HEK293 (cell line): Measurements from ENCODE around the gene PPP2R3A.
A peak's percentile ranks its signal among the peaks of the same experiment; 100 is the strongest.

Source experiments
- GFI1B ChIP-seq: fragments of 450-650 bp; formaldehyde crosslinking; IDR thresholded peaks from 2 replicates; pipeline ENCODE4 v1.5.1; 2016; ENCODE audit warnings: missing biosample characterization, missing genetic modification characterization
- GLI2 ChIP-seq: fragments of 450-650 bp; formaldehyde crosslinking; IDR thresholded peaks from 2 replicates; pipeline ENCODE4; 2017; ENCODE audit warnings: missing biosample characterization, missing genetic modification characterization, low read depth, borderline replicate concordance
- ZBTB17 ChIP-seq: fragments of 450-650 bp; formaldehyde crosslinking; IDR thresholded peaks from 2 replicates; pipeline ENCODE4 v1.5.1; 2016; ENCODE audit warnings: missing biosample characterization, missing genetic modification characterization
- ZBTB48 ChIP-seq: fragments of 450-650 bp; formaldehyde crosslinking; IDR thresholded peaks from 2 replicates; pipeline ENCODE4 v1.5.1; 2016; ENCODE audit warnings: missing biosample characterization, missing genetic modification characterization
- ZEB2 ChIP-seq: fragments of 450-650 bp; formaldehyde crosslinking; IDR thresholded peaks from 2 replicates; pipeline ENCODE4 v1.5.1; 2016; ENCODE audit warnings: missing biosample characterization, missing genetic modification characterization
- ZNF121 ChIP-seq: fragments of 450-650 bp; formaldehyde crosslinking; IDR thresholded peaks from 2 replicates; pipeline ENCODE4 v1.5.1; 2016; ENCODE audit warnings: missing biosample characterization, missing genetic modification characterization
- ZNF157 ChIP-seq: fragments of 450-650 bp; formaldehyde crosslinking; IDR thresholded peaks from 2 replicates; pipeline ENCODE4 v1.5.1; 2016; ENCODE audit warnings: missing biosample characterization, missing genetic modification characterization
- ZNF16 ChIP-seq: fragments of 450-650 bp; formaldehyde crosslinking; IDR thresholded peaks from 2 replicates; pipeline ENCODE4 v1.5.1; 2016; ENCODE audit warnings: low read depth, missing biosample characterization, missing genetic modification characterization
- ZNF23 ChIP-seq: fragments of 450-650 bp; formaldehyde crosslinking; IDR thresholded peaks from 2 replicates; pipeline ENCODE4 v1.5.1; 2016; ENCODE audit warnings: missing biosample characterization, missing genetic modification characterization, borderline replicate concordance
- ZNF350 ChIP-seq: fragments of 450-650 bp; formaldehyde crosslinking; IDR thresholded peaks from 2 replicates; pipeline ENCODE4 v1.5.0; 2017; ENCODE audit warnings: missing biosample characterization, mild to moderate bottlenecking, missing genetic modification characterization
- ZNF404 ChIP-seq: fragments of 450-650 bp; formaldehyde crosslinking; IDR thresholded peaks from 2 replicates; pipeline ENCODE4 v1.5.1; 2017; ENCODE audit warnings: missing biosample characterization, missing genetic modification characterization
- ZNF426 ChIP-seq: fragments of 450-650 bp; formaldehyde crosslinking; IDR thresholded peaks from 2 replicates; pipeline ENCODE4 v1.5.1; 2017; ENCODE audit warnings: missing biosample characterization, missing genetic modification characterization, mild to moderate bottlenecking, inconsistent platforms, moderate library complexity
- ZNF530 ChIP-seq: fragments of 450-650 bp; formaldehyde crosslinking; IDR thresholded peaks from 2 replicates; pipeline ENCODE4 v1.5.1; 2016; ENCODE audit warnings: low read depth, missing biosample characterization, missing genetic modification characterization
- ZNF544 ChIP-seq: fragments of 450-650 bp; formaldehyde crosslinking; IDR thresholded peaks from 2 replicates; pipeline ENCODE4 v1.5.0; 2017; ENCODE audit warnings: missing biosample characterization, missing genetic modification characterization
- ZNF843 ChIP-seq: fragments of 450-650 bp; formaldehyde crosslinking; IDR thresholded peaks from 2 replicates; pipeline ENCODE4 v1.5.1; 2016; ENCODE audit warnings: missing biosample characterization, missing genetic modification characterization
- TF ChIP-seq, protein P1 (sequence below): fragments of 450-650 bp; formaldehyde crosslinking; IDR thresholded peaks from 2 replicates; pipeline ENCODE4 v1.5.1; 2017; ENCODE audit warnings: missing biosample characterization, missing genetic modification characterization
- TF ChIP-seq, protein P2 (sequence below): IDR thresholded peaks from 2 replicates; pipeline ENCODE4 v1.6.1; 2011; ENCODE audit warnings: mild to moderate bottlenecking, low read depth, low read length, borderline replicate concordance
- TF ChIP-seq, protein P3 (sequence below): fragments of 450-650 bp; formaldehyde crosslinking; IDR thresholded peaks from 2 replicates; pipeline ENCODE4 v1.5.1; 2016; ENCODE audit warnings: missing biosample characterization, missing genetic modification characterization
- TF ChIP-seq, protein P4 (sequence below): fragments of 450-650 bp; formaldehyde crosslinking; IDR thresholded peaks from 2 replicates; pipeline ENCODE4 v1.5.1; 2016; ENCODE audit warnings: missing biosample characterization, missing genetic modification characterization
- TF ChIP-seq, protein P5 (sequence below): fragments of 450-650 bp; formaldehyde crosslinking; IDR thresholded peaks from 2 replicates; pipeline ENCODE4 v1.5.1; 2016; ENCODE audit warnings: missing biosample characterization, missing genetic modification characterization
- TF ChIP-seq, protein P6 (sequence below): fragments of 450-650 bp; formaldehyde crosslinking; IDR thresholded peaks from 2 replicates; pipeline ENCODE4 v1.5.1; 2016; ENCODE audit warnings: missing biosample characterization, missing genetic modification characterization
- TF ChIP-seq, protein P7 (sequence below): fragments of 450-650 bp; formaldehyde crosslinking; IDR thresholded peaks from 2 replicates; pipeline ENCODE4 v1.5.1; 2016; ENCODE audit warnings: missing biosample characterization, missing genetic modification characterization

PPP2R3A gene

DNA sequence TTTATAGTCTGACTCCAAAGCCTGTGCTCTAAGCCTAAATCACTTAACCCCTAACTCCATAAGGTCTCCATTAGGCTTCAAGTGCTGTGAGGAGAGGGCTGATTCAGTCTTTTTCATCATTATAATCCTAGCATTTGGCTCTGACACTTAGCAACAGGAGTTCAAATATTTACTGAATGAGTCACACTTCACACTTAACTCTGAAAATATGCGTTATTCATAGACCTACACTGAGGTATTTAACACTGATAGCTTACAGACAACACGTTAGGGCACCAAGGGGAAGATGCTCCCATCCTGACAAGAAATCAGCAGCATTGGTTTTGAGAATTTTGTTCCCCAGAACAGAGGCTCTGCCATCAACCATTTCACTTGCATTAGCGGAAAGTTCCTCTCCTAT lies 177.1 kb downstream of the PPP2R3A start (continued):
- TF ChIP-seq ZBTB17 (tag by site-specific recombination) (peak; percentile 48; the same call in 1 of the 2 replicates), ZNF23 (no peak), ZNF16 (tag by site-specific recombination) (no peak), ZBTB48 (tag by site-specific recombination) (no peak), ZNF350 (tag by site-specific recombination) (no peak), ZNF843 (tag by site-specific recombination) (no peak), ZNF157 (tag by site-specific recombination) (no peak), ZNF530 (tag by site-specific recombination) (no peak), ZNF544 (tag by site-specific recombination) (no peak), ZEB2 (tag by site-specific recombination) (peak; percentile 66), GLI2 (no peak), ZNF404 (tag by site-specific recombination) (no peak), ZNF121 (tag by site-specific recombination) (no peak), GFI1B (no peak), ZNF426 (tag by site-specific recombination) (no peak)
- TF ChIP-seq, protein P1, sequence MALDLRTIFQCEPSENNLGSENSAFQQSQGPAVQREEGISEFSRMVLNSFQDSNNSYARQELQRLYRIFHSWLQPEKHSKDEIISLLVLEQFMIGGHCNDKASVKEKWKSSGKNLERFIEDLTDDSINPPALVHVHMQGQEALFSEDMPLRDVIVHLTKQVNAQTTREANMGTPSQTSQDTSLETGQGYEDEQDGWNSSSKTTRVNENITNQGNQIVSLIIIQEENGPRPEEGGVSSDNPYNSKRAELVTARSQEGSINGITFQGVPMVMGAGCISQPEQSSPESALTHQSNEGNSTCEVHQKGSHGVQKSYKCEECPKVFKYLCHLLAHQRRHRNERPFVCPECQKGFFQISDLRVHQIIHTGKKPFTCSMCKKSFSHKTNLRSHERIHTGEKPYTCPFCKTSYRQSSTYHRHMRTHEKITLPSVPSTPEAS (tag by site-specific recombination) = no peak
- TF ChIP-seq, protein P2, sequence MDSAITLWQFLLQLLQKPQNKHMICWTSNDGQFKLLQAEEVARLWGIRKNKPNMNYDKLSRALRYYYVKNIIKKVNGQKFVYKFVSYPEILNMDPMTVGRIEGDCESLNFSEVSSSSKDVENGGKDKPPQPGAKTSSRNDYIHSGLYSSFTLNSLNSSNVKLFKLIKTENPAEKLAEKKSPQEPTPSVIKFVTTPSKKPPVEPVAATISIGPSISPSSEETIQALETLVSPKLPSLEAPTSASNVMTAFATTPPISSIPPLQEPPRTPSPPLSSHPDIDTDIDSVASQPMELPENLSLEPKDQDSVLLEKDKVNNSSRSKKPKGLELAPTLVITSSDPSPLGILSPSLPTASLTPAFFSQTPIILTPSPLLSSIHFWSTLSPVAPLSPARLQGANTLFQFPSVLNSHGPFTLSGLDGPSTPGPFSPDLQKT = no peak
- TF ChIP-seq, protein P3, sequence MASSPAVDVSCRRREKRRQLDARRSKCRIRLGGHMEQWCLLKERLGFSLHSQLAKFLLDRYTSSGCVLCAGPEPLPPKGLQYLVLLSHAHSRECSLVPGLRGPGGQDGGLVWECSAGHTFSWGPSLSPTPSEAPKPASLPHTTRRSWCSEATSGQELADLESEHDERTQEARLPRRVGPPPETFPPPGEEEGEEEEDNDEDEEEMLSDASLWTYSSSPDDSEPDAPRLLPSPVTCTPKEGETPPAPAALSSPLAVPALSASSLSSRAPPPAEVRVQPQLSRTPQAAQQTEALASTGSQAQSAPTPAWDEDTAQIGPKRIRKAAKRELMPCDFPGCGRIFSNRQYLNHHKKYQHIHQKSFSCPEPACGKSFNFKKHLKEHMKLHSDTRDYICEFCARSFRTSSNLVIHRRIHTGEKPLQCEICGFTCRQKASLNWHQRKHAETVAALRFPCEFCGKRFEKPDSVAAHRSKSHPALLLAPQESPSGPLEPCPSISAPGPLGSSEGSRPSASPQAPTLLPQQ (tag by site-specific recombination) = no peak
- TF ChIP-seq, protein P4, sequence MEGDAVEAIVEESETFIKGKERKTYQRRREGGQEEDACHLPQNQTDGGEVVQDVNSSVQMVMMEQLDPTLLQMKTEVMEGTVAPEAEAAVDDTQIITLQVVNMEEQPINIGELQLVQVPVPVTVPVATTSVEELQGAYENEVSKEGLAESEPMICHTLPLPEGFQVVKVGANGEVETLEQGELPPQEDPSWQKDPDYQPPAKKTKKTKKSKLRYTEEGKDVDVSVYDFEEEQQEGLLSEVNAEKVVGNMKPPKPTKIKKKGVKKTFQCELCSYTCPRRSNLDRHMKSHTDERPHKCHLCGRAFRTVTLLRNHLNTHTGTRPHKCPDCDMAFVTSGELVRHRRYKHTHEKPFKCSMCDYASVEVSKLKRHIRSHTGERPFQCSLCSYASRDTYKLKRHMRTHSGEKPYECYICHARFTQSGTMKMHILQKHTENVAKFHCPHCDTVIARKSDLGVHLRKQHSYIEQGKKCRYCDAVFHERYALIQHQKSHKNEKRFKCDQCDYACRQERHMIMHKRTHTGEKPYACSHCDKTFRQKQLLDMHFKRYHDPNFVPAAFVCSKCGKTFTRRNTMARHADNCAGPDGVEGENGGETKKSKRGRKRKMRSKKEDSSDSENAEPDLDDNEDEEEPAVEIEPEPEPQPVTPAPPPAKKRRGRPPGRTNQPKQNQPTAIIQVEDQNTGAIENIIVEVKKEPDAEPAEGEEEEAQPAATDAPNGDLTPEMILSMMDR (tag by site-specific recombination) = no peak
- TF ChIP-seq, protein P5, sequence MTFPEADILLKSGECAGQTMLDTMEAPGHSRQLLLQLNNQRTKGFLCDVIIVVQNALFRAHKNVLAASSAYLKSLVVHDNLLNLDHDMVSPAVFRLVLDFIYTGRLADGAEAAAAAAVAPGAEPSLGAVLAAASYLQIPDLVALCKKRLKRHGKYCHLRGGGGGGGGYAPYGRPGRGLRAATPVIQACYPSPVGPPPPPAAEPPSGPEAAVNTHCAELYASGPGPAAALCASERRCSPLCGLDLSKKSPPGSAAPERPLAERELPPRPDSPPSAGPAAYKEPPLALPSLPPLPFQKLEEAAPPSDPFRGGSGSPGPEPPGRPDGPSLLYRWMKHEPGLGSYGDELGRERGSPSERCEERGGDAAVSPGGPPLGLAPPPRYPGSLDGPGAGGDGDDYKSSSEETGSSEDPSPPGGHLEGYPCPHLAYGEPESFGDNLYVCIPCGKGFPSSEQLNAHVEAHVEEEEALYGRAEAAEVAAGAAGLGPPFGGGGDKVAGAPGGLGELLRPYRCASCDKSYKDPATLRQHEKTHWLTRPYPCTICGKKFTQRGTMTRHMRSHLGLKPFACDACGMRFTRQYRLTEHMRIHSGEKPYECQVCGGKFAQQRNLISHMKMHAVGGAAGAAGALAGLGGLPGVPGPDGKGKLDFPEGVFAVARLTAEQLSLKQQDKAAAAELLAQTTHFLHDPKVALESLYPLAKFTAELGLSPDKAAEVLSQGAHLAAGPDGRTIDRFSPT (tag by site-specific recombination) = 0 out of 2 replicates have a peak, but pooled peaks have one; percentile 25
- TF ChIP-seq, protein P6, sequence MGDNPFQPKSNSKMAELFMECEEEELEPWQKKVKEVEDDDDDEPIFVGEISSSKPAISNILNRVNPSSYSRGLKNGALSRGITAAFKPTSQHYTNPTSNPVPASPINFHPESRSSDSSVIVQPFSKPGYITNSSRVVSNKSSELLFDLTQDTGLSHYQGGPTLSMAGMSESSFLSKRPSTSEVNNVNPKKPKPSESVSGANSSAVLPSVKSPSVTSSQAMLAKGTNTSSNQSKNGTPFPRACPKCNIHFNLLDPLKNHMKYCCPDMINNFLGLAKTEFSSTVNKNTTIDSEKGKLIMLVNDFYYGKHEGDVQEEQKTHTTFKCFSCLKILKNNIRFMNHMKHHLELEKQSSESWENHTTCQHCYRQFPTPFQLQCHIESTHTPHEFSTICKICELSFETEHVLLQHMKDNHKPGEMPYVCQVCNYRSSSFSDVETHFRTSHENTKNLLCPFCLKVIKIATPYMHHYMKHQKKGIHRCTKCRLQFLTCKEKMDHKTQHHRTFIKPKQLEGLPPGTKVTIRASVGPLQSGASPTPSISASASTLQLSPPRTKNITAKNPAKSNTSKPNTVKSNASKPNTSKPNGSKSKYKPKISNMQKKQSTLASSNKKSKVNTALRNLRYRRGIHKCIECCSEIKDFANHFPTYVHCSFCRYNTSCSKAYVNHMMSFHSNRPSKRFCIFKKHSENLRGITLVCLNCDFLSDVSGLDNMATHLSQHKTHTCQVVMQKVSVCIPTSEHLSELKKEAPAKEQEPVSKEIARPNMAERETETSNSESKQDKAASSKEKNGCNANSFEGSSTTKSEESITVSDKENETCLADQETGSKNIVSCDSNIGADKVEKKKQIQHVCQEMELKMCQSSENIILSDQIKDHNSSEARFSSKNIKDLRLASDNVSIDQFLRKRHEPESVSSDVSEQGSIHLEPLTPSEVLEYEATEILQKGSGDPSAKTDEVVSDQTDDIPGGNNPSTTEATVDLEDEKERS (tag by site-specific recombination) = no peak
- TF ChIP-seq, protein P7, sequence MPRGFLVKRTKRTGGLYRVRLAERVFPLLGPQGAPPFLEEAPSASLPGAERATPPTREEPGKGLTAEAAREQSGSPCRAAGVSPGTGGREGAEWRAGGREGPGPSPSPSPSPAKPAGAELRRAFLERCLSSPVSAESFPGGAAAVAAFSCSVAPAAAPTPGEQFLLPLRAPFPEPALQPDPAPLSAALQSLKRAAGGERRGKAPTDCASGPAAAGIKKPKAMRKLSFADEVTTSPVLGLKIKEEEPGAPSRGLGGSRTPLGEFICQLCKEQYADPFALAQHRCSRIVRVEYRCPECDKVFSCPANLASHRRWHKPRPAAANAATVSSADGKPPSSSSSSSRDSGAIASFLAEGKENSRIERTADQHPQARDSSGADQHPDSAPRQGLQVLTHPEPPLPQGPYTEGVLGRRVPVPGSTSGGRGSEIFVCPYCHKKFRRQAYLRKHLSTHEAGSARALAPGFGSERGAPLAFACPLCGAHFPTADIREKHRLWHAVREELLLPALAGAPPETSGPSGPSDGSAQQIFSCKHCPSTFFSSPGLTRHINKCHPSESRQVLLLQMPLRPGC = peak; percentile 77
